Activated naive CD4-positive, alpha-beta T cell treated with anti-CD3 and anti-CD28 coated beads, Interleukin-2, amount 10 ng/mL, durations not matched to agents 7 days and 5 days (primary cell): ENCODE data around the gene CERK.

Experiments used
- CTCF ChIA-PET: fragments of 350-600 bp; sonication (Branson Sonifier 250); formaldehyde crosslinking; loops from one replicate; lab custom pipeline; 2021; ENCODE audit warnings: antibody characterized with exemption; lab: Charles Lee
- DNase-seq: peaks from one replicate; pipeline ENCODE4 v3.0.0-alpha.2; 2020
- H3K27ac Mint-ChIP-seq: one replicate; pipeline ENCODE4 v1.8.0; 2021; ENCODE audit warnings: mild to moderate bottlenecking, moderate library complexity, mixed read lengths
- H3K27me3 Mint-ChIP-seq: one replicate; pipeline ENCODE4 v1.8.0; 2021; ENCODE audit warnings: mild to moderate bottlenecking, mixed read lengths
- H3K36me3 Mint-ChIP-seq: one replicate; pipeline ENCODE4 v1.8.0; 2021; ENCODE audit warnings: mixed read lengths
- H3K4me1 Mint-ChIP-seq: one replicate; pipeline ENCODE4 v1.8.0; 2021; ENCODE audit warnings: mixed read lengths
- H3K4me3 Mint-ChIP-seq: one replicate; pipeline ENCODE4 v1.8.0; 2021; ENCODE audit warnings: mild to moderate bottlenecking, moderate library complexity, mixed read lengths
- H3K9me3 Mint-ChIP-seq: one replicate; pipeline ENCODE4 v1.8.0; 2021; ENCODE audit warnings: mixed read lengths

The CERK gene

GRCh38 chr22:46749682-46750529 is 11.9 kb upstream of the CERK start:
- H3K27me3 Mint-ChIP-seq = peaks cover 4% of the 10 kb centered on the region
- peaks cover under 1% of the 10 kb centered on the region for H3K9me3 Mint-ChIP-seq
- peak overlapping the region; percentile 64 for H3K4me3 Mint-ChIP-seq
- DNase-seq = no peak
- H3K27ac Mint-ChIP-seq = peak overlapping the region; percentile 95
- CTCF ChIA-PET = interaction anchor here (1.0 to 3.3 kb wide), 6 partner anchors 9 to 186 kb away, joined by 3 to 27 read pairs (median 4); partner anchors contain the start of gene TBC1D22A
- no peaks in the 10 kb centered on the region for H3K36me3 Mint-ChIP-seq
- H3K4me1 Mint-ChIP-seq = peaks cover 29% of the 10 kb centered on the region

- peak overlapping the region; percentile 64 for H3K4me3 Mint-ChIP-seq
- no peaks in the 10 kb centered on the region for H3K9me3 Mint-ChIP-seq
- H3K36me3 Mint-ChIP-seq = no peaks in the 10 kb centered on the region
- DNase-seq = peak; percentile 77
- peak overlapping the region; percentile 95 for H3K27ac Mint-ChIP-seq
- CTCF ChIA-PET = interaction anchor here (1.0 to 3.3 kb wide), 7 partner anchors 10 to 185 kb away, joined by 3 to 27 read pairs (median 3); partner anchors contain the start of gene TBC1D22A
- peaks cover 4% of the 10 kb centered on the region for H3K27me3 Mint-ChIP-seq
- H3K4me1 Mint-ChIP-seq = peaks cover 29% of the 10 kb centered on the region
Measured at GRCh38 chr22:46748908-46749675, 11.0 kb upstream of the CERK start.

- H3K4me1 Mint-ChIP-seq = peaks cover 27% of the 10 kb centered on the region
- DNase-seq = no peak
- no peaks in the 10 kb centered on the region for H3K9me3 Mint-ChIP-seq
- CTCF ChIA-PET = interaction anchor here (1.0 to 3.3 kb wide), 4 partner anchors 9 to 184 kb away, joined by 3 to 27 read pairs (median 6); no protein-coding TSS in a partner anchor
- H3K27ac Mint-ChIP-seq = peak overlapping the region; percentile 95
- H3K27me3 Mint-ChIP-seq = peaks cover 4% of the 10 kb centered on the region
- H3K4me3 Mint-ChIP-seq = peak overlapping the region; percentile 64
- H3K36me3 Mint-ChIP-seq = no peaks in the 10 kb centered on the region
Measured at GRCh38 chr22:46748206-46748907, 10.3 kb upstream of the CERK start.

- DNase-seq = no peak
- CTCF ChIA-PET = no interaction called here
- H3K4me3 Mint-ChIP-seq = no peak overlapping the region
- H3K4me1 Mint-ChIP-seq = peaks cover 27% of the 10 kb centered on the region
- peaks cover 6% of the 10 kb centered on the region for H3K9me3 Mint-ChIP-seq
- H3K27ac Mint-ChIP-seq = no peak overlapping the region
- H3K36me3 Mint-ChIP-seq = peaks cover 6% of the 10 kb centered on the region
- H3K27me3 Mint-ChIP-seq = peaks cover 4% of the 10 kb centered on the region
Measured at GRCh38 chr22:46747646-46748045, 9.6 kb upstream of the CERK start.

GRCh38 chr22:46746620-46747019 is 8.6 kb upstream of the CERK start:
- Mint-ChIP-seq H3K4me1 (peaks cover 27% of the 10 kb centered on the region), H3K27ac (no peak overlapping the region)

DNA sequence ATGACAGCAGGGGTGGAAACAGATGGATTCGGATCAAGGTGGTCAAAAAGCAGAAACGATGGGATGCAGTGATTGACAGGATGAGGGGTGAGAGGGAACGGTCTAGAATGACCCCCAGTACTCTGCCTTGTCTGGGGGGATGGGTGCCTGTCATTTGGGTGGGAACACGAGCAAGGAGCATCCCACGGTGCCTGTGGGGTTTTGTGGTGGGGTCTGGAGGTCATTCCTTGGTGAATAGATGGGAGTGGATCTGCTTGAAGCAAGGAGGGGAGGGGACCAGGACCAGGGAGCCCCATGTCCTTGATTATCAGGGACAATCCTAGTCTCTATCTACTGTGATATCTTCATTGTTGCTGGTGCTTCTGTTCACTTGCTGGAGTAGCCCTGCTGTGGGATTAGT is 8.1 kb upstream of the CERK start:
- no peak overlapping the region for H3K27ac Mint-ChIP-seq
- H3K4me3 Mint-ChIP-seq = no peak overlapping the region
- no peak for DNase-seq
- peaks cover 27% of the 10 kb centered on the region for H3K4me1 Mint-ChIP-seq
- CTCF ChIA-PET = no interaction called here
- peaks cover 4% of the 10 kb centered on the region for H3K27me3 Mint-ChIP-seq
- peaks cover 6% of the 10 kb centered on the region for H3K36me3 Mint-ChIP-seq
- peaks cover 7% of the 10 kb centered on the region for H3K9me3 Mint-ChIP-seq

More at GRCh38 chr22:46746620-46747019, 8.6 kb upstream of the CERK start:
- Mint-ChIP-seq H3K27me3 (peaks cover 4% of the 10 kb centered on the region), H3K9me3 (peaks cover 7% of the 10 kb centered on the region), H3K4me3 (no peak overlapping the region), H3K36me3 (peaks cover 6% of the 10 kb centered on the region)
- CTCF ChIA-PET = no interaction called here
- no peak for DNase-seq

DNA sequence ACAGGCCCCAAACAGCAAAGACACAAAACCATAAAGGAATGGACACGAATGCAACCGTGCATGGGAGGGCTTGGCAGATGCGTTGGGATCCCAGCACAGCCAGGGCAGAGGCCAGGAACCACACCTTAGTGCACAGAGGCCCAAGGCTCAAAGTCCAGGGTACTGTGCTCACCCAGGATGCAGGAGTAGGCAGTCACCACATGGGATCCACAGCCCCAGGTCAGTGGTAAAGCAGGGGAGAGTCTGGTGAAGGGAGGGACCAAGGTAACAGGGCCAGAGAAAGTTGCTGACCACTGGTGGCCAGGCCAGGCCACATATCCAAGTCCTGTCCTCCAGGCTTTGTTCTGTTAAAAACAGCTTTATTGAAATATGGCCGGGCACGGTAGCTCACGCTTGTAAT is 6.5 kb upstream of the CERK start:
- DNase-seq = no peak
- peaks cover 4% of the 10 kb centered on the region for H3K27me3 Mint-ChIP-seq
- peaks cover 6% of the 10 kb centered on the region for H3K36me3 Mint-ChIP-seq
- no peak overlapping the region for H3K27ac Mint-ChIP-seq
- peaks cover 18% of the 10 kb centered on the region for H3K4me1 Mint-ChIP-seq
- H3K9me3 Mint-ChIP-seq = peaks cover 7% of the 10 kb centered on the region
- CTCF ChIA-PET = interaction anchor here (1.4 kb wide), 1 partner anchor 59 kb away, joined by 4 read pairs; no protein-coding TSS in a partner anchor
- H3K4me3 Mint-ChIP-seq = no peak overlapping the region

GRCh38 chr22:46742576-46743221 is 4.6 kb upstream of the CERK start:
- Mint-ChIP-seq H3K4me1 (peaks cover 14% of the 10 kb centered on the region), H3K27me3 (peaks cover 4% of the 10 kb centered on the region), H3K36me3 (peaks cover 7% of the 10 kb centered on the region), H3K4me3 (no peak overlapping the region), H3K9me3 (peaks cover 7% of the 10 kb centered on the region), H3K27ac (no peak overlapping the region)
- CTCF ChIA-PET = interaction anchor here (0.9 kb wide), 1 partner anchor 14 kb away, joined by 3 read pairs; no protein-coding TSS in a partner anchor
- no peak for DNase-seq

DNA sequence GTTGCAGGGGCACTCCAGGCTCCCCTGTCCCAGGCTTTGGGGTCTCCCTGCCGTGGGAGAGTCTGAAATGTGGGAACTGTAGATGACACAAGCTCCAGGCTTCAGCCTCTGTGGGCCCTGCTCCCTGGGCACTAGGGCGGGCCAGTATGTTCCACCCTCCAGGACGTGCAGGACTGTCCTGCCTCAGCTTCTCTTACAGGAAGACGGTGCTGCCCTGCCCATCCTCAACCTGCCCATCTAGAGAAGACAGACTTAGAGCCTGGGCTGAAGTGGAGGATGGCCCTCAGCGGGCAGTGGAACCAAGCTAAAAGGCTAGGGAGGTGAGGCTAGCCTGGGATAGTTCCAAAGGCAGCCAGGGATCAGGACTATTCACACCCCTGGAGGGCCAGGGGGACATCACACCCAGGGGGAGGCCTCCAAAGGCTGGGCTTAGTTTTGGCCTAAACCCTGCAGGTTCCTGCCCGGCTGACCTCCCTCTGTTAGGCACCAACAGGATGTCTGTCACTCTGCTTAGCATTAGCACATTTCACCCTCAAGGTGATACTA is 4.0 kb upstream of the CERK start:
- peaks cover 18% of the 10 kb centered on the region for H3K4me1 Mint-ChIP-seq
- DNase-seq = no peak
- CTCF ChIA-PET = interaction anchor here (1.0 kb wide), 1 partner anchor 17 kb away, joined by 3 read pairs; no protein-coding TSS in a partner anchor
- H3K9me3 Mint-ChIP-seq = peaks cover 7% of the 10 kb centered on the region
- peaks cover 4% of the 10 kb centered on the region for H3K27me3 Mint-ChIP-seq
- H3K27ac Mint-ChIP-seq = no peak overlapping the region
- no peak overlapping the region for H3K4me3 Mint-ChIP-seq
- peaks cover 11% of the 10 kb centered on the region for H3K36me3 Mint-ChIP-seq

GRCh38 chr22:46740910-46741780 is 3.1 kb upstream of the CERK start:
- CTCF ChIA-PET = interaction anchor here (0.7 to 1.0 kb wide), 2 partner anchors 17 to 18 kb away, joined by 3 read pairs; no protein-coding TSS in a partner anchor
- H3K4me1 Mint-ChIP-seq = peaks cover 25% of the 10 kb centered on the region
- H3K27me3 Mint-ChIP-seq = peaks cover 3% of the 10 kb centered on the region
- H3K27ac Mint-ChIP-seq = peak overlapping the region; percentile 79
- DNase-seq = no peak
- peaks cover 16% of the 10 kb centered on the region for H3K36me3 Mint-ChIP-seq
- peaks cover 7% of the 10 kb centered on the region for H3K9me3 Mint-ChIP-seq
- no peak overlapping the region for H3K4me3 Mint-ChIP-seq

DNA sequence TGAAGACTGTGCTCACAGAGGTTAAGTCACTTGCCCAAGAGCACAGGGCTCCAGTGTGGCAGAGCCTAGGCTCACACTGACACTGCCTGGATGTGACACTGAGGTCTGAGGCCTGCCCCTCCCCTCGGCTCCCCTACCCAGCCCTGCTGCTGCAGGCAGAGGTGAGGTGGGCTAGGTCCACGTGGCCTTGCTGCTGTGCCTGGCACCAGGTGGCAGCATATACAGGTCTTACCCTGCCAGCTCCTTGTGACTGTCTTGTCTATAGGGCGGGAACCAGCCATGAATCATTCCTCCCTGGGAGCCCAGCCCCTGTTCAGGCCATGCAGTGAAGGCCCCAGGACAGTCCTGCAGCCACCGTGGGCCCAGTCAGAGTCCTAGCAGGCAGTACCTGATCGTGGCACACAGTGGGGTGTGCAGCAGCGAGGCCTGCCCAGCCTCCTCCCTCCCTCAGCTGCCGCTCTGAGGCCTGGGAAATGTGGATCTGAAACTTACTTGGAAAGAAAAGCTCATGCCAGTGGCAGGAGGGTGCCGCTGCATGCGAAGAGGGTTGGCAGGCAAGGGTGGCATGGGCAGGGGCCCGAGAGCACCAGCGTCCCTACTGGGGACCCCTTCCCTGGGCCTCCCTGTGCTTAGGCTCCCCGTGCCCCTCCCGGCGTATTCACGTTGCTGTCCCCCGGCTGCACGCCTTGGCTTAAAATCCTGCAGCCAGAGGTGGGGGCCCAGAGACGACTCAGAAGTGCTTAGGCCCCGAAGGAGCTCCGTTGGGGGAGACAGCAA is 1.2 kb upstream of the CERK start:
- H3K27me3 Mint-ChIP-seq = no peaks in the 10 kb centered on the region
- peaks cover 29% of the 10 kb centered on the region for H3K36me3 Mint-ChIP-seq
- H3K4me1 Mint-ChIP-seq = peaks cover 44% of the 10 kb centered on the region
- CTCF ChIA-PET = interaction anchor here (0.8 to 1.8 kb wide), 6 partner anchors 10 to 176 kb away, joined by 3 to 10 read pairs (median 4); no protein-coding TSS in a partner anchor
- peak overlapping the region; percentile 93 for H3K27ac Mint-ChIP-seq
- DNase-seq = peak; percentile 78
- H3K9me3 Mint-ChIP-seq = peaks cover 7% of the 10 kb centered on the region
- H3K4me3 Mint-ChIP-seq = peak overlapping the region; percentile 86
